GM19468 (cell line): ENCODE measurements around the gene TECR.
"Not testable (repeated sequence)": the region's sequence is repeated elsewhere in the genome, so short reads cannot be mapped to it uniquely, and the experiment has no call there.

Experiments
- ATAC-seq: cut with Tn5 transposase; IDR thresholded peaks from one replicate; pipeline ENCODE4 v1.9.1; 2021; ENCODE audit warnings: mild to moderate bottlenecking, moderate library complexity, moderate number of reproducible peaks; ENCODE audit not compliant: unreplicated experiment; ENCODE audit errors: extremely low read depth

Gene TECR

DNA sequence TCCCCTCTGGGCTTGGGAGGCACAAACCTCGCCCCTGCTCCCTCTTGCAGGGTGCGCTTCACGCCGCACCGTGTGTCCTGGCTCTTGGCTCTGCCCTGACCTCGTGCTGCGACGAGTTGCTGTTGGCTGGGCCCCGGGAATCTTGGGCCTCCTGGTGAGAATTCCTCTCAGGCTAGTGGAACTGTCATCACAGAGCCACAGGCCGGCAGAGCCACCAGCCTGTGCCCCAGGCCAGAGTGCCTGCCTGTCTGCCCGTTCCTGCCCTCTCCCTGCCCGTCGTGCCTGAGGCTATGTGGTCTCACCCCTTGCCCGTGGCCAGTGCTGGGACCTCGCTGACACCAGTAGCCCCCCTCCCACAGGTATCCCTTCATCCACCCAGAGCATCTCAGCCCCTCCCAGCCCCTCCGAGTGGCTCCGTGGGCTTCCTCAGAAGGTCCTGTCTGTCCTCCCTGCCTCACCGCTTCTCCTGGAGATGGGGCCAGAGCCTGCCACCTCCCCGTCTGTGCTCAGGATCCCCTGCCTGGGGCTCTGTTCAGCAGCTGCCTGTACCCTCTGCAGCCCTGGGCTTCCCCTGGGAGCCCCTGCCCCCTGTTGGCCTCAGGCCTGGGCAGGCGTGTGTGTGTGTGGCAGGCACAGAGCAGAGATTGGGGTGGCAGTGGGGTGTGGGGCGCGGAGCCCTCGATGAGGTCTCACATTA is 29.1 kb downstream of the TECR start:
- no peak for ATAC-seq

DNA sequence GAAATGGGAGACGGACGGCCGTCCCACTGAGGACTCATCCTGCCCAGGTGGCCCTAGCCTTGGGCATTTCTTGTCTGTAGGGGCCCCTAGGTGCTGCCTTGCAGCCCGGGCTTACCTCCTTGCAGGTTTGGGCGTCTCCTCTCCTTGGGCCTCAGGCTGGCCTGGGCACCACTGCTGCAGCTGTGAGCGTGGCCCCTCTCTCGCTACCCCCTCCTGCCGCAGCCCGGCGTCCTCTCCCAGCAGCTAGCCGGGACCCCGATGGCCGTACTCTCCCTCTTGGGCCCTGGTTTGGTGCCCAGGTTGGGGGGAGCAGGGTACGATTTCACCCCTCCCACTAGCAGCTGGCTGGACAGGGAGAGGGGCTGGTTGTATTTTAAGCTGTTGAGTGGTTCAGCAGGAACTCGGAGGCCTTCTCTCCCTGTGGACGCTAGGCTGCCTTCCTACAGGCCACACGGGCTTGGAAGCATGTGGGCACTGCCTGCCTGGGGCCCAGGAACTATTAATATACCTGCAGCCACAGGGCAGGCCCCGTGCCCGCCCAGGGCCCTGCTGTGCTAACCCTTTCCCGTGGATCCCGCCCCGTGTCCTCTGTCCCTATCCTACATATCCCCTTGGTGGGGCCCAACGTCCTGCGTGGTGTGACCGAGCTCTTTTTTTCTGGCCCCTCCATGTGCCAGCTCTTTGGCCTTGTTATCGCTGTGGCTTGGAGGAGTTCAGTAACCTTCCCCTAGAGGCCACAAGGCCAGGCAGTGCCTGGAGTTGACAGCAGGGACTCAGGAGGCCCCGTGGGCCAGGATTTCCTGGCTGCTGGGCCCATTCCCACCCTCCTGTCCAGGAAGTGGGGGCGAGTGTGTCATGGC is 30.8 kb downstream of the TECR start:
- no peak for ATAC-seq

DNA sequence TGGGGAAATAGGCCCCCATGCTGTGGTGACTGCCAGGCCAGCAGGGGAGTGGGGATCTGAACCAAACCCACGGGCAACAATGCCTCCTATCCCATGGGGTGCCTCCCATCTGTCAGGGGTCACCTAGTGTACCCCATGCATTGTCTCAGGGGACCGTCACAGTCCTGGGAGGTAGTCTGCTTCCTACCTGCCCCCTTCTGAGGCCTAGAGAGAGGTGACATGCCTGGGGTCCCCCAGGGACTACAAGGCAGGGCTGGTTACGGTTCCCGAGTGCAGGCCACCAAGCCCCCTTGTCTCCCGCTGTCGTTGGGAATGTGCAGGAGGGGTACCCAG is 31.3 kb downstream of the TECR start:
- no peak for ATAC-seq

DNA sequence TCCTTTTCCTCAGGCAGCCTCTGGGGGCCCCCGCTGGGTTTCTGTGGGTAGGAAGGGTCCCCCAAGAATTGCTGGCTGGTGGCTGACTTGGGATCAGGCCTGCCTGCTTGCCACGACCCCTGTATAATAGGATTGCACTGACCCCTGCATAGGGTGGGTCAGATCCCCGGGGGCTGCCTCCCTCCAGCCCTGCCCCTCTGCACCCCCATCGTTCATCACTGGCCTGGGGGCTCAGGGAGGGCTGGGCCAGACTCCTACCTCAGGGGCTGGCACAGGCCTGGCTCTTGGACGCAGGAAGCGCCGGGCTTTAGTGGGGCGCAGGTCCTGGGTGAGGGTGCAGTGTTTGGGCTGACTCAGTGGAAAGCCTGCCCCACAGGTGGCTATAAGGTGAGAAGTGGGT is 31.9 kb downstream of the TECR start:
- no peak for ATAC-seq

- ATAC-seq = no peak
These were observed 32.5 kb downstream of the TECR start for GRCh38 chr19:14561847-14562351.

GRCh38 chr19:14562660-14563589 is 33.5 kb downstream of the TECR start:
- no peak for ATAC-seq

DNA sequence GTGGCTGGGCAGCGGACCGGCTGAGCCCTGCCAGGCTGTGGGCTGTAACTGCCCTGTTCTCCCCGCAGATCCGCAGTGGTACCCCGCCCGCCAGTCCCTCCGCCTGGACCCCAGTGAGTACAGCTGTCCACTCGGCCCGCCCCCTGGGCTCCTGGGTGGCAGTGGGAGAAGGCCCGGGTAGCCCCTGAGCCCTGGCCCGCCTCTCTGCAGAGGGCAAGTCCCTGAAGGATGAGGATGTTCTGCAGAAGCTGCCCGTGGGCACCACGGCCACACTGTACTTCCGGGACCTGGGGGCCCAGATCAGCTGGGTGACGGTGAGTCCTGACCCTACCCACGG is 34.2 kb downstream of the TECR start:
- no peak for ATAC-seq

DNA sequence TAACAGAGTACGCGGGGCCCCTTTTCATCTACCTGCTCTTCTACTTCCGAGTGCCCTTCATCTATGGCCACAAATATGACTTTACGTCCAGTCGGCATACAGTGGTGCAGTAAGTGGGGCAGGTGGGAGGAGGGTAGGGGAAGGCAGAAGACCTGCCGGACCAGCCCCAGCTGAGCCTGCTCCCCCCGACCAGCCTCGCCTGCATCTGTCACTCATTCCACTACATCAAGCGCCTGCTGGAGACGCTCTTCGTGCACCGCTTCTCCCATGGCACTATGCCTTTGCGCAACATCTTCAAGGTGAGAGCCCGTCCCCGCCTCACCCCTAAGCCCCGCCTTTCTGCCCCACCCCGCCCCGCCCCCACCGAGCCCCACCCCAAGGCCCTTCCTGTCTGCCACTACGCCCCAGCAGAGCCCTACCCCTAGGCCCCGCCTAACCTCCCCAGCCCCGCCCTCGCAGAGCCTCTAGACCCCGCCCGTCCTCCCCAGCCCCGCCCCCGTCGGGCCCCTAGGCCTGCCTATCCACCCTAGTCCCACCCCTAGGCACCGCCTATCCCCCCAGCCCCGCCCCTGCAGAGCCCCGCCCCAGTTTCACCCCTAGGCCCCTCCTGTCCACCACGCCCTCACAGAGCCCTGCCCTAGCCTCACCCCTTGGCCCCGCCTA is 34.7 kb downstream of the TECR start:
- ATAC-seq = no peak

DNA sequence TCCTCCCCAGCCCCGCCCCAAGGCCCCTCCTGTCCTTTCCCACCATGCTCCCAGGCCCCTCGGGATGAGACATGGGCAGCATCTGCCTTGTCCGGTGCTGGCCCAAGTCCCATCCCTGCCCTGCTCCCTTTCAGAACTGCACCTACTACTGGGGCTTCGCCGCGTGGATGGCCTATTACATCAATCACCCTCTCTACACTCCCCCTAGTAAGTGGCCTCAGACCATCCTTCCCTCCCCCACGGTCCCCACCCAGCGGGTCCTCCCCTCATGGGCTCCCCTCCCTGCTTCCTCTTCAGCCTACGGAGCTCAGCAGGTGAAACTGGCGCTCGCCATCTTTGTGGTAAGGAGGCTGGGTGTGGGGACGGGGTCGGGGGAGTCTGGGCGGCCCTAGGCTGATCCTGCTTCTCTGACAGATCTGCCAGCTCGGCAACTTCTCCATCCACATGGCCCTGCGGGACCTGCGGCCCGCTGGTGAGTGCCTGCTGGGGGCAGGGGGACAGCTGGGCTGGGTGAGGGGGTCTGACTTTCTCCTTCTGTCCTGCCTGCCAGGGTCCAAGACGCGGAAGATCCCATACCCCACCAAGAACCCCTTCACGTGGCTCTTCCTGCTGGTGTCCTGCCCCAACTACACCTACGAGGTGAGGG is 35.4 kb downstream of the TECR start:
- ATAC-seq = not testable (repeated sequence)

- no peak for ATAC-seq
These were observed 35.9 kb downstream of the TECR start for GRCh38 chr19:14565298-14565679.

- no peak for ATAC-seq
These were observed 36.6 kb downstream of the TECR start for GRCh38 chr19:14565765-14566711.

GRCh38 chr19:14566712-14567077 is 37.3 kb downstream of the TECR start:
- no peak for ATAC-seq

GRCh38 chr19:14567079-14567478 is 37.7 kb downstream of the TECR start:
- no peak for ATAC-seq

DNA sequence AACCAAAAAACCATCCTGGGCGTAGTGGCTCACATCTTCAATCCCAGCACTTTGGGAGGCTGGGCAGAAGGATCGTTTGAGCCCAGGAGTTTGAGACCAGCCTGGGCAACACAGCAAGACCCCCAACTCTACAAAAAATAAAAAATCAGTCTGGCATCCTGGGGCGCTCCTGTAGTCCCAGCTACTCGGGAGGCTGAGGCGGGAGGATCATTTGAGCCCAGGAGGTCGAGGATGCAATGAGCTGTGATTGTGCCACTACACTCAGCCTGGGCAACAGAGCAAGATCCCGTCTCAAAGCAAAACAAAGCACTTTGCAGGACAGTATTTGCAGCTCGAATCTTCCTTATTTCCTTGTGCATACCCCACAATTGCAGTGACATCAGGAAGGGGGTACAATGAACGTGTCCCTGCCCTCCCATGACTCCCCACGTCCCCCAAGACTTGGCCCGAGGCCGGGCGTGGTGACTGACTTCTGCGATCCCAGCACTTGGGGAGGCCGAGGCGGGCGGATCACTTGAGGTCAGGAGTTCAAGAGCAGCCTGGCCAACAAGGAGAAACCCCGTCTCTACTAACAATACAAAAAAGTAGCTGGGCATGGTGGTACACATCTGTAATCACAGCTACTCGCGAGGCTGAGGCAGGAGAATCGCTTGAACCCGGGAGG is 41.6 kb downstream of the TECR start:
- no peak for ATAC-seq

- ATAC-seq = peak; percentile 59
These were observed 42.5 kb downstream of the TECR start, which contains the start of gene NDUFB7 for GRCh38 chr19:14571695-14572490. Gene NDUFB7, minus strand, starts transcription at chr19:14572066. Its CDS starts 66 bp downstream, at chr19:14572000.

DNA sequence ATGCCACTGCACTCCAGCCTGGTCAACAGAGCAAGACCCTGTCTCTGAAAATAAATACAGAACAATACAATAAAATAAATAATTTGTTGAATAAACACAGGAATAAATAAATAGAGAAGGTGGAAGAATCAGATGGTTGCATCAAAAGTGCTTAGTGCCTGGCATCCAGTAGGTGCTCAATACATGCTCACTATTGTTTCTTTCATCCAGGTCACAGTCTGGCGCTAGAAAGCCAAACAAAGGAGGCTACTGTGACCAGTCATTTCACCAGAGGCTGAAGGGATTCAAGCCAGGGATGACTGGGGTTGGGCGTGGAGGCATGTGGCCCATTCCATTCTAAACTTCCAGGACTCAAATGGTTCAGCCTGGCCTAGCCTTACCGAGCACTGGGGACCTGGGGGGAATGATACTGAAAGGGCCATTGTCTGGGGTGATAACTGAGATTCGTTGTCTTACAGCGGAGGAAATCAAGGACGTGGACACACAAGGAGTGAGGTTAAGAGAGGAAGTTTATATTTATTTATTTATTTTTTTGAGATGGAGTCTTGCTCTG is 46.1 kb downstream of the TECR start:
- ATAC-seq = no peak

DNA sequence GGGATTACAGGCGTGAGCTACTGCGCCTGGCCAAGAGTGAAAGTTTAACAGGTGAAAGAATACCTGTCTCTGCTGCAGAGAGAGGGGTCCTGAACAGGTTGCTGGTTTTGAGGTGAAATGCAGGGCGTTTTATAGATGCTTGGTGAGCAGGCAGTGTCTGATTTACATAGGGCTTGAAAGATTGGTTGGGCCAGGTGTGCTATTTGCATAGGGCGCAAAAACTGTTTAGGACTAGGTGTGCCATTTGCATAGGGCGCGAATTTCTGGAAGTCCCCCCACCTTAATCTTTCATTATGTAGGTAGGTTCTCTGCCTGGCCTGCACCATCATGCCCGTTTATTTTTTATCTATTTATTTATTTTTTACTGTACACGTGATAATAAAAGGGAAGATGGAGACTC is 47.0 kb downstream of the TECR start:
- no peak for ATAC-seq
